PC-9 (cell line): ENCODE data around the gene PPP2R3A.

Experiments
- EZH2 ChIP-seq: fragments of 200-600 bp; sonication (generic); IDR thresholded peaks from 2 replicates; pipeline ENCODE4 v1.8.0; 2017; ENCODE audit warnings: antibody characterized with exemption, low read depth
- TF ChIP-seq, protein P1 (sequence below): fragments of 200-600 bp; sonication (generic); conservative IDR thresholded peaks from 2 replicates; pipeline ENCODE4 v1.6.1; 2017; ENCODE audit warnings: mixed run types, antibody characterized with exemption, mild to moderate bottlenecking, moderate library complexity

DNA sequence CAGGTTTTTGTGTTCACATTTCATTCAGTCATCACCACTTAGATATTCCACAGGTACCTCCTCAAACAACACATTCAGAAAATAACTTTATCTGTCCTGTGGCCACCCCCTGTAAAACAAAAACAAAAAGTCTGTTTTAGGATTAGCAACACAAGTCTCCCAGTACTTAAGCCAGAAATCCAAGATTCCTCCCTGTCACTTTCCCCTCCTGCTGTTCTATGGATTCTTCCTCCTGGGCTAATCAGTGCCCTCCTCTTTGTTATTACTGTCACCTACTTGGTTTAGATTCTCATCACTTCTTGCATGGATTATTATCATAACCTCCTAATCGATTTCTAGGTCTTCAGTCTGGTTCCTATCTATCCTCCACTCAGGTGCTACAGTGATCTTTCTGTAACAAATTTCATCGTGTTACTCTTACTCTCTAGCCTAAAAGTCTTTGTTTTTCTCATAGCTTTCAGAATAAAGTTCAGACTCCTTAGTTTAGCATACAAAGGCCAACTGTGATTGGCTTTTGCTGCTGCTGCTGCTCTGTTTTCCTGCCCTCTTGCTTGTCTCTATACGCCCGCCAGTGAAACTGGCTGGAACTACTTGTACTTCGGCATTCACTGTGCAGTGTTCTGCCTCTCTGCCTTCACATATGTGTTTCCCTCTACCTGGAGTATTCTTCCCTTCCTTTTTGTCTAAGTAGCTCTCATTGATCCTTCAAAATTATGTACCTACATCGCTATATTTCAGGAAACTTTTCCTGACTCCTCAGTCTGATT is 32.2 kb downstream of the PPP2R3A start:
- TF ChIP-seq, protein P1, sequence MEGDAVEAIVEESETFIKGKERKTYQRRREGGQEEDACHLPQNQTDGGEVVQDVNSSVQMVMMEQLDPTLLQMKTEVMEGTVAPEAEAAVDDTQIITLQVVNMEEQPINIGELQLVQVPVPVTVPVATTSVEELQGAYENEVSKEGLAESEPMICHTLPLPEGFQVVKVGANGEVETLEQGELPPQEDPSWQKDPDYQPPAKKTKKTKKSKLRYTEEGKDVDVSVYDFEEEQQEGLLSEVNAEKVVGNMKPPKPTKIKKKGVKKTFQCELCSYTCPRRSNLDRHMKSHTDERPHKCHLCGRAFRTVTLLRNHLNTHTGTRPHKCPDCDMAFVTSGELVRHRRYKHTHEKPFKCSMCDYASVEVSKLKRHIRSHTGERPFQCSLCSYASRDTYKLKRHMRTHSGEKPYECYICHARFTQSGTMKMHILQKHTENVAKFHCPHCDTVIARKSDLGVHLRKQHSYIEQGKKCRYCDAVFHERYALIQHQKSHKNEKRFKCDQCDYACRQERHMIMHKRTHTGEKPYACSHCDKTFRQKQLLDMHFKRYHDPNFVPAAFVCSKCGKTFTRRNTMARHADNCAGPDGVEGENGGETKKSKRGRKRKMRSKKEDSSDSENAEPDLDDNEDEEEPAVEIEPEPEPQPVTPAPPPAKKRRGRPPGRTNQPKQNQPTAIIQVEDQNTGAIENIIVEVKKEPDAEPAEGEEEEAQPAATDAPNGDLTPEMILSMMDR, result no peak
- no peak for TF ChIP-seq EZH2
